NCI-H2196 (cell line): ENCODE data around the gene SPARCL1.
A peak's percentile ranks its signal among the peaks of the same experiment; 100 is the strongest.
"Not testable (repeated sequence)": the region's sequence is repeated elsewhere in the genome, so short reads cannot be mapped to it uniquely, and the experiment has no call there.

Experiments used
- DNase-seq: peaks from one replicate; lab custom pipeline; 2025; ENCODE audit not compliant: unreplicated experiment; lab: John Stamatoyannopoulos, UW

The SPARCL1 gene

GRCh38 chr4:87502580-87503238 is 26.5 kb downstream of the SPARCL1 start:
- peak; percentile 11 for DNase-seq

GRCh38 chr4:87500092-87500462 is 29.1 kb downstream of the SPARCL1 start:
- DNase-seq = no peak

- no peak for DNase-seq
Observed at GRCh38 chr4:87499403-87500091, 29.6 kb downstream of the SPARCL1 start.

GRCh38 chr4:87498446-87498900 is 30.7 kb downstream of the SPARCL1 start:
- no peak for DNase-seq

GRCh38 chr4:87497578-87497977 is 31.6 kb downstream of the SPARCL1 start:
- no peak for DNase-seq

- no peak for DNase-seq
Observed at GRCh38 chr4:87497159-87497558, 32.0 kb downstream of the SPARCL1 start.

- DNase-seq = no peak
Observed at GRCh38 chr4:87493115-87493514, 36.1 kb downstream of the SPARCL1 start.

- not testable (repeated sequence) for DNase-seq
Observed at GRCh38 chr4:87491851-87492250, 37.3 kb downstream of the SPARCL1 start.

GRCh38 chr4:87491436-87491835 is 37.7 kb downstream of the SPARCL1 start:
- DNase-seq = no peak

GRCh38 chr4:87490664-87491369 is 38.4 kb downstream of the SPARCL1 start:
- no peak for DNase-seq

- no peak for DNase-seq
Observed at GRCh38 chr4:87489678-87490077, 39.5 kb downstream of the SPARCL1 start.

GRCh38 chr4:87488666-87489065 is 40.5 kb downstream of the SPARCL1 start:
- DNase-seq = not testable (repeated sequence)

- not testable (repeated sequence) for DNase-seq
Observed at GRCh38 chr4:87483247-87483646, 45.9 kb downstream of the SPARCL1 start.

- no peak for DNase-seq
Observed at GRCh38 chr4:87481377-87481776, 47.8 kb downstream of the SPARCL1 start.

- no peak for DNase-seq
Observed at GRCh38 chr4:87478732-87479250, 50.4 kb downstream of the SPARCL1 start.

GRCh38 chr4:87476934-87477333 is 52.2 kb downstream of the SPARCL1 start:
- no peak for DNase-seq

GRCh38 chr4:87469390-87469789 is 59.8 kb downstream of the SPARCL1 start:
- DNase-seq = no peak

GRCh38 chr4:87465739-87466366 is 63.3 kb downstream of the SPARCL1 start:
- peak; percentile 7 for DNase-seq

GRCh38 chr4:87462102-87462501 is 67.1 kb downstream of the SPARCL1 start:
- DNase-seq = no peak

- no peak for DNase-seq
Observed at GRCh38 chr4:87461281-87461700, 67.9 kb downstream of the SPARCL1 start.

- no peak for DNase-seq
Observed at GRCh38 chr4:87458913-87459312, 70.3 kb downstream of the SPARCL1 start.
